Stimulated activated effector memory CD8-positive, alpha-beta T cell treated with anti-CD3 and anti-CD28 coated beads, Interleukin-12 subunit alpha, Interleukin-12 subunit beta, amount 100 ng/mL, for 72 hours (primary cell): ENCODE measurements around the gene D2HGDH.
"Not testable (repeated sequence)": the region's sequence is repeated elsewhere in the genome, so short reads cannot be mapped to it uniquely, and the experiment has no call there.

Source experiments
- ATAC-seq: fragments of 150-1000 bp; cut with Tn5 transposase; 2 replicates; pipeline ENCODE4 v1.10.0; 2021
- DNase-seq, 2 donors: peaks; one replicate each; pipeline ENCODE4 v3.0.0; 2021 to 2022; ENCODE audit warnings: low spot score in 2 of 2
- H3K27ac Mint-ChIP-seq: one replicate; pipeline ENCODE4 v1.8.0; 2022; ENCODE audit warnings: mild to moderate bottlenecking, mixed read lengths
- H3K36me3 Mint-ChIP-seq: one replicate; pipeline ENCODE4 v1.8.0; 2022; ENCODE audit warnings: mild to moderate bottlenecking, mixed read lengths
- H3K4me1 Mint-ChIP-seq: one replicate; pipeline ENCODE4 v1.8.0; 2022; ENCODE audit warnings: mixed read lengths
- H3K4me3 Mint-ChIP-seq: one replicate; pipeline ENCODE4 v1.8.0; 2022; ENCODE audit warnings: mild to moderate bottlenecking, mixed read lengths
- H3K9me3 Mint-ChIP-seq: one replicate; pipeline ENCODE4 v1.8.0; 2022; ENCODE audit warnings: mixed read lengths

D2HGDH gene

GRCh38 chr2:241817821-241818215 lies 83.4 kb downstream of the D2HGDH start:
- not testable (repeated sequence) for H3K36me3 Mint-ChIP-seq, ATAC-seq, DNase-seq, H3K9me3 Mint-ChIP-seq
- Mint-ChIP-seq H3K4me1 (peaks cover 32% of the 10 kb centered on the region), H3K27ac (peak overlapping the region; percentile 88), H3K4me3 (peak overlapping the region; percentile 62)
